Measurements from ENCODE around the gene KCNH2. TPM values are rescaled to one million over a fixed set of nuclear protein-coding genes. Genes with fewer than 3 reads are reported as not detected.
A peak's percentile ranks its signal among the peaks of the same experiment; 100 is the strongest.

KCNH2 gene
- total RNA-seq, 1 donor from 2014 or later = 2.4 TPM

GRCh38 chr7:151017370-151017952 lies 39.3 kb upstream of the KCNH2 start:
- Histone ChIP-seq H3K27ac (no peak overlapping the region), H3K4me3 (peak overlapping the region; percentile 37), H3K4me1 (peaks cover 22% of the 10 kb centered on the region), H3K36me3 (no peaks in the 10 kb centered on the region), H3K27me3 (ENCODE audit: low read depth) (peaks cover 40% of the 10 kb centered on the region), H3K9me3 (no peaks in the 10 kb centered on the region)
- intact Hi-C loops (cut with DNase I) = no loop called here
- ATAC-seq = no peak
- TF ChIP-seq CTCF (IDR thresholded peaks at IDR 0.05) = no peak
- no peak for DNase-seq

GRCh38 chr7:151016942-151017341 lies 38.8 kb upstream of the KCNH2 start:
- intact Hi-C loops (cut with DNase I) = no loop called here
- no peak overlapping the region for H3K4me3 ChIP-seq
- H3K36me3 ChIP-seq = no peaks in the 10 kb centered on the region
- no peak for DNase-seq
- TF ChIP-seq CTCF (IDR thresholded peaks at IDR 0.05) = no peak
- no peak for ATAC-seq
- H3K9me3 ChIP-seq = no peaks in the 10 kb centered on the region
- H3K4me1 ChIP-seq = peaks cover 27% of the 10 kb centered on the region
- H3K27me3 ChIP-seq (ENCODE audit: low read depth) = peaks cover 44% of the 10 kb centered on the region
- H3K27ac ChIP-seq = no peak overlapping the region

GRCh38 chr7:151016505-151016904 lies 38.4 kb upstream of the KCNH2 start:
- Histone ChIP-seq H3K4me1 (peaks cover 31% of the 10 kb centered on the region), H3K9me3 (no peaks in the 10 kb centered on the region), H3K36me3 (no peaks in the 10 kb centered on the region), H3K27ac (no peak overlapping the region), H3K27me3 (ENCODE audit: low read depth) (peaks cover 44% of the 10 kb centered on the region), H3K4me3 (no peak overlapping the region)
- intact Hi-C loops (cut with DNase I) = no loop called here
- no peak for TF ChIP-seq CTCF (IDR thresholded peaks at IDR 0.05)
- DNase-seq (no peak), ATAC-seq (no peak)

- Histone ChIP-seq H3K36me3 (no peaks in the 10 kb centered on the region), H3K4me1 (peaks cover 34% of the 10 kb centered on the region), H3K9me3 (no peaks in the 10 kb centered on the region), H3K27me3 (ENCODE audit: low read depth) (peaks cover 44% of the 10 kb centered on the region), H3K27ac (no peak overlapping the region), H3K4me3 (no peak overlapping the region)
- intact Hi-C loops (cut with DNase I) = no loop called here
- TF ChIP-seq CTCF (IDR thresholded peaks at IDR 0.05) = no peak
- DNase-seq (no peak), ATAC-seq (no peak)
These were observed 37.8 kb upstream of the KCNH2 start for GRCh38 chr7:151015967-151016366.

GRCh38 chr7:151014950-151015349 lies 36.8 kb upstream of the KCNH2 start:
- no peaks in the 10 kb centered on the region for H3K36me3 ChIP-seq
- H3K4me3 ChIP-seq = no peak overlapping the region
- intact Hi-C loops (cut with DNase I) = no loop called here
- H3K27ac ChIP-seq = no peak overlapping the region
- no peak for DNase-seq
- no peaks in the 10 kb centered on the region for H3K9me3 ChIP-seq
- no peak for TF ChIP-seq CTCF (IDR thresholded peaks at IDR 0.05)
- peaks cover 45% of the 10 kb centered on the region for H3K4me1 ChIP-seq
- peaks cover 44% of the 10 kb centered on the region for H3K27me3 ChIP-seq (ENCODE audit: low read depth)
- no peak for ATAC-seq
